Endothelial cell (in vitro differentiated cells): ENCODE measurements around the gene STEAP3. TPM values are rescaled to one million over a fixed set of nuclear protein-coding genes. Genes with fewer than 3 reads are reported as not detected.
A peak's percentile ranks its signal among the peaks of the same experiment; 100 is the strongest.

ENCODE experiments used
- DNase-seq: peaks from one replicate; pipeline ENCODE4 v3.0.0; 2021; ENCODE audit warnings: low spot score
- H3K27ac Mint-ChIP-seq: one replicate; pipeline ENCODE4 v1.8.0; 2021; ENCODE audit warnings: mixed read lengths, inconsistent platforms; ENCODE audit not compliant: unreplicated experiment
- H3K27me3 Mint-ChIP-seq: one replicate; pipeline ENCODE4 v1.8.0; 2021; ENCODE audit warnings: mild to moderate bottlenecking, moderate library complexity, mixed read lengths, inconsistent platforms; ENCODE audit not compliant: unreplicated experiment
- H3K36me3 Mint-ChIP-seq: one replicate; pipeline ENCODE4 v1.8.0; 2021; ENCODE audit warnings: mild to moderate bottlenecking, low read depth, mixed read lengths, inconsistent platforms; ENCODE audit not compliant: unreplicated experiment
- H3K4me1 Mint-ChIP-seq: one replicate; pipeline ENCODE4 v1.8.0; 2021; ENCODE audit warnings: mild to moderate bottlenecking, mixed read lengths, inconsistent platforms; ENCODE audit not compliant: unreplicated experiment
- H3K4me3 Mint-ChIP-seq: one replicate; pipeline ENCODE4 v1.8.0; 2021; ENCODE audit warnings: mild to moderate bottlenecking, mixed read lengths, inconsistent platforms; ENCODE audit not compliant: unreplicated experiment
- H3K9me3 Mint-ChIP-seq: one replicate; pipeline ENCODE4 v1.8.0; 2021; ENCODE audit warnings: mixed read lengths, inconsistent platforms; ENCODE audit not compliant: unreplicated experiment
- total RNA-seq: library from RNA; stranded (reverse); fragmentation: NEBNext Ultra II Directional; extraction: Animal tissue kit (Norgen Biotek cat#: 25700); gene quantifications from one replicate; pipeline ENCODE4 v1.2.1, GENCODE V29; 2021; ENCODE audit not compliant: unreplicated experiment
- TF ChIP-seq, protein P1 (sequence below): fragments of 200-600 bp; sonication (generic); IDR thresholded peaks from one replicate; pipeline ENCODE4 v1.5.0; 2021; ENCODE audit warnings: antibody characterized with exemption; ENCODE audit not compliant: unreplicated experiment

STEAP3 gene
- total RNA-seq, 1 donor from 2014 or later: 17.9 TPM

DNA sequence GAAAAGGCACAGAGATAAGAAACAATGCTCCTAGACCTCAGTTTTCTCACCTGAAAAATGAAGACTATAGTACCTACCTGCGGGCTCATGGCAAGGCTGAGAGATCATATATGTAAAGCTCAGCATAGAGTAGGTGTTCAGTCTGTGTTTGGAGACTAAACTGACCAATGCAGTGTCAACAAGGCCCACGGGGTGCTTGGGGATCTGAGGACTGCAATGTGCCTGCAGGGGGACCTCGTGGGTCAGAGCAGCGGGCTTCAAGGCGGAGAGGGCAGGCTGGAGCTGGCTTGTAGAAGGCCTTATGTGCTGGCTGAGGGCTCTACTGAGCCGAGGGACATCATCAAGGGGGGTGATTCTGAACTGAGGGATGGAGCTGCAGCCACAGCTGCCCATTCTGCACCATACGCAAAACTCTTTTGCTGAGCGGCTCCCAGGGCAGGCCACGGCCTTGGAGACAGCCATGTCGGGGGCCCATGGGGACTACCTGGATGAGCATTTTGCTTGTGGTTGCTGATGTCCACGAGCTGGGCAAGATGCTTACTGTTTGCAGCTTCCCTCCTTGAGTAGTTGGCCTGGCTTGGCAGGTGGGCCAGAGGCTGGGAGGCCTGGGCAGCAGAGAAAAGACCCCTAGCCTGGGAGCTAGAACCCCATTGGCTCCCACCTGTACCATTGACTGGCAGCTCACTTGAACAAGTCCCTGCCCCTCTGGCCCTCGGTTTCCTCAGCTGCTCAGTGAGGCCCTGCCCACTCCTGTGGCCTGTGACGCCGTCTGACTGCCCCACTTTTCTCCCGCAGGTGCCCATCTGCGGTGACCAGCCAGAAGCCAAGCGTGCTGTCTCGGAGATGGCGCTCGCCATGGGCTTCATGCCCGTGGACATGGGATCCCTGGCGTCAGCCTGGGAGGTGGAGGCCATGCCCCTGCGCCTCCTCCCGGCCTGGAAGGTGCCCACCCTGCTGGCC lies 23.5 kb downstream of the STEAP3 start:
- Mint-ChIP-seq H3K9me3 (no peaks in the 10 kb centered on the region), H3K4me3 (no peak overlapping the region), H3K4me1 (no peaks in the 10 kb centered on the region), H3K27me3 (peaks cover 3% of the 10 kb centered on the region), H3K27ac (peak overlapping the region; percentile 57), H3K36me3 (peaks cover 33% of the 10 kb centered on the region)
- TF ChIP-seq, protein P1, sequence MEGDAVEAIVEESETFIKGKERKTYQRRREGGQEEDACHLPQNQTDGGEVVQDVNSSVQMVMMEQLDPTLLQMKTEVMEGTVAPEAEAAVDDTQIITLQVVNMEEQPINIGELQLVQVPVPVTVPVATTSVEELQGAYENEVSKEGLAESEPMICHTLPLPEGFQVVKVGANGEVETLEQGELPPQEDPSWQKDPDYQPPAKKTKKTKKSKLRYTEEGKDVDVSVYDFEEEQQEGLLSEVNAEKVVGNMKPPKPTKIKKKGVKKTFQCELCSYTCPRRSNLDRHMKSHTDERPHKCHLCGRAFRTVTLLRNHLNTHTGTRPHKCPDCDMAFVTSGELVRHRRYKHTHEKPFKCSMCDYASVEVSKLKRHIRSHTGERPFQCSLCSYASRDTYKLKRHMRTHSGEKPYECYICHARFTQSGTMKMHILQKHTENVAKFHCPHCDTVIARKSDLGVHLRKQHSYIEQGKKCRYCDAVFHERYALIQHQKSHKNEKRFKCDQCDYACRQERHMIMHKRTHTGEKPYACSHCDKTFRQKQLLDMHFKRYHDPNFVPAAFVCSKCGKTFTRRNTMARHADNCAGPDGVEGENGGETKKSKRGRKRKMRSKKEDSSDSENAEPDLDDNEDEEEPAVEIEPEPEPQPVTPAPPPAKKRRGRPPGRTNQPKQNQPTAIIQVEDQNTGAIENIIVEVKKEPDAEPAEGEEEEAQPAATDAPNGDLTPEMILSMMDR: no peak
- DNase-seq: no peak

DNA sequence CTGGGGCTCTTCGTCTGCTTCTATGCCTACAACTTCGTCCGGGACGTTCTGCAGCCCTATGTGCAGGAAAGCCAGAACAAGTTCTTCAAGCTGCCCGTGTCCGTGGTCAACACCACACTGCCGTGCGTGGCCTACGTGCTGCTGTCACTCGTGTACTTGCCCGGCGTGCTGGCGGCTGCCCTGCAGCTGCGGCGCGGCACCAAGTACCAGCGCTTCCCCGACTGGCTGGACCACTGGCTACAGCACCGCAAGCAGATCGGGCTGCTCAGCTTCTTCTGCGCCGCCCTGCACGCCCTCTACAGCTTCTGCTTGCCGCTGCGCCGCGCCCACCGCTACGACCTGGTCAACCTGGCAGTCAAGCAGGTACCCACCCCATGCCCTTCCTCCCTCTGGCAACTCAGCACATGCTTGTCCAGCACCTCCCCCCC lies 24.2 kb downstream of the STEAP3 start:
- Mint-ChIP-seq H3K27me3 (peaks cover 3% of the 10 kb centered on the region), H3K36me3 (peaks cover 33% of the 10 kb centered on the region), H3K4me1 (no peaks in the 10 kb centered on the region), H3K9me3 (no peaks in the 10 kb centered on the region), H3K4me3 (no peak overlapping the region), H3K27ac (no peak overlapping the region)
- no peak for DNase-seq
- TF ChIP-seq, protein P1: no peak

DNA sequence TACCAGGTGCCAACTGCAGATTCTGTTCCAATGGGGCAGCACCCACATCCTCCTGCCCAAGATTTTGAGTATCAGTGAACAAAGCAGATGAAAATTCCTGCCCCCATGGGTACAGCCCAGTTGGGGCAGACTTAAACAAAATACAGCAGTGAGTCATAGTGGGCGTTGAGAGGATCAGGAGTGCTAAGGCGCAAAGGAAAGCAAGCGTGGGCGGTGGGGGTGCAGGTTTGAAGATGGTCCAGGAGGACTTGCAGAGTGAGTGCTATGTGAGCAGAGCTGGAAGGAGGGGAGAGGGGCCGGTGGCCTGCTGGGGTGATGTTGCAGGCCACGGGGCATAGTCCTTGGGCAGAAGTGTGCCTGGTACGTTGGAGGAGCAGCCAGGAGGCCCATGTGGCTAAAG lies 24.7 kb downstream of the STEAP3 start:
- DNase-seq: no peak
- H3K36me3 Mint-ChIP-seq: peaks cover 33% of the 10 kb centered on the region

DNA sequence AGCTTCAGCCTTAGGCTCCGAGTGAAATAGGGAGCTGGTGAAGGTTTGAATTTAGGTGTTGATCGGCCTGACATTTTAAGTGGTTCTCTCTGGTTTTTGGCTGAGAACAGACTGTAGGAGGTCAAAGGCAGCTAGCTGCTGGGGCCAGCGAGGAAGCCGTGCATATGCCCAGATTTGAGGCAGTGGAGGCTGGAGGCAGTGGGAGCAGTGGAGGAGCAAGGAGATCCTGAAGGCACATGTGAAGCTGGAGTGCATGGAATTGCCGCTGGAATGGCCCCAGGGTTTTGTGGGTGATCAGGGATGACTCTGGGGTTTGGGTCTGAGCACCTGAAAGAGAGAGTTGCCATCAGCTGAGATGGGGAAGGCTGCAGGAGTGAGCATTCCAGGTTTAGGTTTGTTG lies 25.1 kb downstream of the STEAP3 start:
- peaks cover 33% of the 10 kb centered on the region for H3K36me3 Mint-ChIP-seq
- no peaks in the 10 kb centered on the region for H3K9me3 Mint-ChIP-seq
- TF ChIP-seq, protein P1: no peak
- H3K27ac Mint-ChIP-seq: no peak overlapping the region
- no peaks in the 10 kb centered on the region for H3K4me1 Mint-ChIP-seq
- peak overlapping the region; percentile 32 for H3K4me3 Mint-ChIP-seq
- peaks cover 6% of the 10 kb centered on the region for H3K27me3 Mint-ChIP-seq
- no peak for DNase-seq

More for the DNA sequence above, 24.7 kb downstream of the STEAP3 start:
- Mint-ChIP-seq H3K4me1 (no peaks in the 10 kb centered on the region), H3K4me3 (peak overlapping the region; percentile 33), H3K27ac (no peak overlapping the region), H3K27me3 (peaks cover 3% of the 10 kb centered on the region), H3K9me3 (no peaks in the 10 kb centered on the region)
- TF ChIP-seq, protein P1: no peak

DNA sequence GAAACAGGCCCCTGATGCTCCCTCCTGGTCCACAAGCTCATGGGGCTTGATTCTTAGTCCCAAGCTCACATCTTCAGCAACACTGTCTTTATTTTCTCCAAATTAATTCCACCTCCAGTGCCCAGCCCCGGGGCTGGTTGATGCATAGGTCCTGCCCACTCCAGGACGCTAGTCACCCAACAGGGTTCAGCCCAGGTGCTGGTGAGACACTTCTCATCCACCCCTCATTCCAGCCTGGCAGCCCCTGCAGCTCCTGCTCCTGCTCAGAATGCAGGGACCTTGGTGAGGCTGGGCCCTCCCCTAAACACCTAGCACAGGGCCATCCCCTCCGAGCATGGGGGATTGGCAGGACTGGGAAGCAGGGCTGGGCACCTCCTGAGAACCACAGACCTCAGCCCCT lies 25.7 kb downstream of the STEAP3 start:
- Mint-ChIP-seq H3K4me3 (no peak overlapping the region), H3K27ac (no peak overlapping the region), H3K9me3 (no peaks in the 10 kb centered on the region), H3K4me1 (no peaks in the 10 kb centered on the region), H3K36me3 (peaks cover 33% of the 10 kb centered on the region), H3K27me3 (peaks cover 6% of the 10 kb centered on the region)
- no peak for DNase-seq
- TF ChIP-seq, protein P1: no peak
